MCF 10A (cell line): ENCODE data around the gene KAZN. TPM values are rescaled to one million over a fixed set of nuclear protein-coding genes. Genes with fewer than 3 reads are reported as not detected.

Experiments
- BruUV-seq: library from RNA; stranded (reverse); fragments of 400-500 nt; replicated peaks from 2 replicates; lab custom pipeline; 2021; lab: Mats Ljungman, UMichigan
- CTCF ChIA-PET: fragments of 300-600 bp; sonication (Branson Sonifier 250); formaldehyde crosslinking; extraction: SDS; loops from one replicate; lab custom pipeline; 2021; ENCODE audit warnings: antibody characterized with exemption, inconsistent platforms; lab: Yijun Ruan, JAX
- POLR2A ChIA-PET: fragments of 300-600, 350-650 bp; sonication (Branson Sonifier 250); formaldehyde crosslinking; extraction: SDS; loops from one replicate; lab custom pipeline; 2020; ENCODE audit warnings: antibody characterized with exemption, inconsistent platforms; lab: Yijun Ruan, JAX
- DNase-seq: peaks from one replicate; pipeline ENCODE4 v3.0.0-alpha.2; 2018; ENCODE audit not compliant: unreplicated experiment
- H3K27ac Mint-ChIP-seq: one replicate; pipeline ENCODE4 v1.8.0; 2022; ENCODE audit warnings: mild to moderate bottlenecking, low read depth, mixed read lengths; ENCODE audit not compliant: unreplicated experiment
- H3K27me3 Mint-ChIP-seq: one replicate; pipeline ENCODE4 v1.8.0; 2022; ENCODE audit warnings: mixed read lengths; ENCODE audit not compliant: insufficient read depth, unreplicated experiment
- H3K36me3 Mint-ChIP-seq: one replicate; pipeline ENCODE4 v1.8.0; 2022; ENCODE audit warnings: mild to moderate bottlenecking, moderate library complexity, mixed read lengths; ENCODE audit not compliant: insufficient read depth, unreplicated experiment
- H3K4me1 Mint-ChIP-seq: one replicate; pipeline ENCODE4 v1.8.0; 2022; ENCODE audit warnings: mixed read lengths; ENCODE audit not compliant: insufficient read depth, unreplicated experiment
- H3K4me3 Mint-ChIP-seq: one replicate; pipeline ENCODE4 v1.8.0; 2022; ENCODE audit warnings: mild to moderate bottlenecking, moderate library complexity, mixed read lengths; ENCODE audit not compliant: unreplicated experiment
- H3K9me3 Mint-ChIP-seq: one replicate; pipeline ENCODE4 v1.8.0; 2022; ENCODE audit warnings: mixed read lengths; ENCODE audit not compliant: unreplicated experiment
- CTCF ChIP-seq: fragments of 200-600 bp; IDR thresholded peaks from one replicate; pipeline ENCODE4 v1.8.0; 2022; ENCODE audit warnings: antibody characterized with exemption, mild to moderate bottlenecking; ENCODE audit not compliant: unreplicated experiment
- intact Hi-C: fragments of 100-400 bp; cut with micrococcal nuclease; formaldehyde crosslinking; loops from 2 replicates; pipeline ENCODE4 v1.14.1; 2022
- total RNA-seq: library from RNA; stranded (reverse); gene quantifications from 2 replicates; pipeline ENCODE4 v1.2.3, GENCODE V29; 2022

The KAZN gene
- total RNA-seq, 1 experiment from 2014 or later, result 3.3 TPM

- Mint-ChIP-seq H3K4me3 (no peak overlapping the region), H3K9me3 (no peaks in the 10 kb centered on the region), H3K36me3 (no peaks in the 10 kb centered on the region), H3K27ac (no peak overlapping the region), H3K4me1 (no peaks in the 10 kb centered on the region), H3K27me3 (peaks cover 16% of the 10 kb centered on the region)
- TF ChIP-seq CTCF, result no peak
- POLR2A ChIA-PET, result interaction anchor here (0.5 to 0.6 kb wide), 2 partner anchors 13 to 274 kb away, joined by 3 read pairs; no protein-coding TSS in a partner anchor
- DNase-seq, result no peak
- CTCF ChIA-PET, result no interaction called here
- intact Hi-C loops, result no loop called here
- no TSS peak for BruUV-seq
Observed at GRCh38 chr1:14794906-14795305, 196.4 kb downstream of the KAZN start.

GRCh38 chr1:14795589-14795988 lies 197.1 kb downstream of the KAZN start:
- H3K27me3 Mint-ChIP-seq, result peaks cover 16% of the 10 kb centered on the region
- intact Hi-C loops, result no loop called here

GRCh38 chr1:14800014-14800413 lies 201.5 kb downstream of the KAZN start:
- no peak for DNase-seq
- peaks cover 26% of the 10 kb centered on the region for H3K27me3 Mint-ChIP-seq
- CTCF ChIA-PET, result no interaction called here
- POLR2A ChIA-PET, result no interaction called here
- H3K4me1 Mint-ChIP-seq, result no peaks in the 10 kb centered on the region
- no peak overlapping the region for H3K27ac Mint-ChIP-seq
- no peak overlapping the region for H3K4me3 Mint-ChIP-seq
- H3K36me3 Mint-ChIP-seq, result no peaks in the 10 kb centered on the region
- TF ChIP-seq CTCF, result no peak
- no peaks in the 10 kb centered on the region for H3K9me3 Mint-ChIP-seq
- intact Hi-C loops, result no loop called here
- no TSS peak for BruUV-seq

More at GRCh38 chr1:14795589-14795988, 197.1 kb downstream of the KAZN start:
- H3K4me3 Mint-ChIP-seq, result no peak overlapping the region
- TF ChIP-seq CTCF, result no peak
- no peaks in the 10 kb centered on the region for H3K4me1 Mint-ChIP-seq
- H3K9me3 Mint-ChIP-seq, result no peaks in the 10 kb centered on the region
- CTCF ChIA-PET, result interaction anchor here (0.6 kb wide), 1 partner anchor 271 kb away, joined by 3 read pairs; no protein-coding TSS in a partner anchor
- H3K27ac Mint-ChIP-seq, result peak overlapping the region; percentile 11
- BruUV-seq, result no TSS peak
- DNase-seq, result no peak
- POLR2A ChIA-PET, result interaction anchor here (0.5 kb wide), 1 partner anchor 275 kb away, joined by 3 read pairs; no protein-coding TSS in a partner anchor
- no peaks in the 10 kb centered on the region for H3K36me3 Mint-ChIP-seq

- no peaks in the 10 kb centered on the region for H3K36me3 Mint-ChIP-seq
- no TSS peak for BruUV-seq
- TF ChIP-seq CTCF, result no peak
- no peaks in the 10 kb centered on the region for H3K9me3 Mint-ChIP-seq
- CTCF ChIA-PET, result no interaction called here
- no peak for DNase-seq
- H3K27me3 Mint-ChIP-seq, result peaks cover 26% of the 10 kb centered on the region
- H3K4me1 Mint-ChIP-seq, result no peaks in the 10 kb centered on the region
- H3K27ac Mint-ChIP-seq, result no peak overlapping the region
- POLR2A ChIA-PET, result no interaction called here
- no peak overlapping the region for H3K4me3 Mint-ChIP-seq
- intact Hi-C loops, result no loop called here
Observed at GRCh38 chr1:14800500-14801076, 202.1 kb downstream of the KAZN start.
